Measurements from ENCODE around the gene RPS6KB2.

DNA sequence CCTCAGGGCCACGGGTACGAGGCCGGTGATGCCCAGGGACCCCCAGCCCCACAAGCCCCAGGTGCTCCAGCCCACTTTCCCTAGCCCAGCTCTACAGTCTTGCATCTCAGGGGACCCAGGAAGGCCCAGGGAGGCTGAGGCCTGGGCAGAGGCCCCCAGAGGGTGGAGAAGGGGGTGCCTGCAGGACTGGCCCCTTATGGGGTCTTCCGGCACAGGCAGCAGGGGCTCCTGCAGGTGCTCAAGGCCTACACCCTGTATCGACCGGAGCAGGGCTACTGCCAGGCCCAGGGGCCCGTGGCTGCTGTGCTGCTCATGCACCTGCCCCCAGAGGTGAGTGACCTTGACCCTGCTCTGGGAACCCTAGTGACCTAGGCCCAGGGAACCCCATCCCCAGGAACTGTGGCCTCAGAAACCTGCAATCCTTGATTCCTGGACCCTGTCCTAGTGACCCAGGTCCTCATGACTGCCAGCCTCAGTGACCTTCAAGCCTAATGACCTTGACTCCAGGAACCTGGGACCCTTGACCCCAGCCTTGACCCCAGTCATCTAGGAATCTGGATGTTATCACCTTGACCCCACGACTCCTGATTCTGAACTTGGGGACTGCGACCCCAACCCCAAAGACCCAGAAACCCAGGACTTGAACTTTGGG lies 22.5 kb upstream of the RPS6KB2 start:
- no peak for TF ChIP-seq POLR2A (IDR thresholded peaks at IDR 0.05; ENCODE audit: low read depth, low read length)
- no peak for TF ChIP-seq TAF1 (IDR thresholded peaks at IDR 0.05; ENCODE audit: low read depth, low read length)
- TF ChIP-seq POLR2AphosphoS5 (IDR thresholded peaks at IDR 0.05; ENCODE audit: low read depth, low read length): no peak

Data from GM12891 (cell line).